ENCODE results near the gene SPART. TPM values are rescaled to one million over a fixed set of nuclear protein-coding genes. Genes with fewer than 3 reads are reported as not detected.

Gene SPART
- polyA plus RNA-seq, 2 of the 4 experiments (the other 2 are of a cell fraction) = 33.9 to 37.0 TPM

DNA sequence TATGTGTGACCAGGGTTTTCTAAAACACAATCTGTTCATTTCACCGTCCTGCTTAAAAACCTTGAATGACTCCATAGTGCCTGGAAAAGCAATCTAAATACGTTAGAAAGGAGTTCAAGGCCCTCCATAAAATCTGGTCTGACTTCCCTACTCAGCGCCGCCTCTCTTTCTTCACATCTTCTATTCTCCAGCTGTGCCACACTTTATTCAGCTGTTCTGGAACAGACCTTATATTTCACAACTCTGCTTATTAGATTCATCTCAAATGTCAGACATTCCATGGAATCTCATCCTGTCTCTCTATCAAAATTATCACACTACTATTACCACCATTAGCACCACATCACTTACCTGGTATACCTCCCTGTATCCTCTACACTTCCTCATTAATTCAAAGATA lies 19.8 kb upstream of the SPART start:
- ATAC-seq (no peak), DNase-seq (ENCODE audit: low read depth in 1 of 2, low spot score in 1 of 2) (no peak), FAIRE-seq (no peak)
- 74% methylated on average over 4 of the region's 4 CpGs for WGBS (ENCODE audit: missing lambda C conversion rate)
- ChIA-PET POLR2A (no interaction called here), CTCF (no interaction called here)
- no peaks in the 10 kb centered on the region for H3K9me3 ChIP-seq
- H3K4me3 ChIP-seq = no peak overlapping the region
- TF ChIP-seq CHD4 (IDR thresholded peaks at IDR 0.05; ENCODE audit: borderline replicate concordance) (no peak), EHMT2 (IDR thresholded peaks at IDR 0.05; ENCODE audit: low read depth) (no peak), PHF8 (IDR thresholded peaks at IDR 0.05; ENCODE audit: borderline replicate concordance, low read depth) (no peak), SREBF2 (IDR thresholded peaks at IDR 0.05) (no peak), MYC (IDR thresholded peaks at IDR 0.05; ENCODE audit: borderline replicate concordance, low read length) (no peak), CBX8 (IDR thresholded peaks at IDR 0.05) (no peak), ESRRA (IDR thresholded peaks at IDR 0.05; ENCODE audit: borderline replicate concordance, low read length) (no peak), RARB (CRISPR knock-in tag; IDR thresholded peaks at IDR 0.05) (no peak), NR3C1 (IDR thresholded peaks at IDR 0.05) (no peak), TFCP2L1 (CRISPR knock-in tag; IDR thresholded peaks at IDR 0.05) (no peak), ZFP36 (IDR thresholded peaks at IDR 0.05; ENCODE audit: borderline replicate concordance, partially characterized antibody) (no peak), HOXB13 (CRISPR knock-in tag; IDR thresholded peaks at IDR 0.05; ENCODE audit: low read depth) (no peak), SMC3 (IDR thresholded peaks at IDR 0.05) (no peak)
- TF ChIP-seq, protein P1, sequence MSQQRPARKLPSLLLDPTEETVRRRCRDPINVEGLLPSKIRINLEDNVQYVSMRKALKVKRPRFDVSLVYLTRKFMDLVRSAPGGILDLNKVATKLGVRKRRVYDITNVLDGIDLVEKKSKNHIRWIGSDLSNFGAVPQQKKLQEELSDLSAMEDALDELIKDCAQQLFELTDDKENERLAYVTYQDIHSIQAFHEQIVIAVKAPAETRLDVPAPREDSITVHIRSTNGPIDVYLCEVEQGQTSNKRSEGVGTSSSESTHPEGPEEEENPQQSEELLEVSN (IDR thresholded peaks at IDR 0.05; ENCODE audit: borderline replicate concordance, low read depth) = no peak
- no peak overlapping the region for H3K27ac ChIP-seq
- no peak overlapping the region for H3K4me2 ChIP-seq
- no peaks in the 10 kb centered on the region for H3K4me1 ChIP-seq

DNA sequence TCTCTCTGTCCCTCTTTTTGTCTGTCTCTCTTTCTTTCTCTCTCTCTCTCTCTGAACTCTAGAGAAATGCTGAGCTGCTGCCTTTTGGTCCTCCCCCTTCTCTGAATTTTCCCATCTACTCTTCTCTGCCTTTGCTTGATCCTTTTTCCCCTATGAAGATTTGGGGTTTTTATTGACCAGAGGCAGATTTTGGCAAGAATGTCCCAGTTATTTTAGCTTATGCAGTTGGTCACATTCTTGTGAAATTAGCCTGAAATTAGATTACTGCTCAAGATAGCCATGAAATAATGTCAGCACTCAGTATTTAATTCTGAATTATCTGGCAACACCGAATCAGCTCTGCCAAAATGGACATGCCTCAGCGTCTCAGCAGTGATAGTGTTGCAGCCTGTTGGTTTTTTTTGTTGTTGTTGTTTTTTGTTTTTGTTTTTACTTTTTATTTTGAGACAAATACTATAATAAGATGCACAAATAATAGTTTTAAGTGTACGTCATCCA lies 17.2 kb upstream of the SPART start:
- CTCF ChIA-PET = interaction anchor here (1.4 kb wide), 1 partner anchor 16 kb away, joined by 5 read pairs; no protein-coding TSS in a partner anchor
- 56% methylated on average over 3 of the region's 3 CpGs for WGBS (ENCODE audit: missing lambda C conversion rate)
- FAIRE-seq (no peak), DNase-seq (ENCODE audit: low read depth in 1 of 2, low spot score in 1 of 2) (no peak), ATAC-seq (no peak)
- Histone ChIP-seq H3K4me1 (no peaks in the 10 kb centered on the region), H3K27ac (no peak overlapping the region), H3K9me3 (no peaks in the 10 kb centered on the region), H3K4me3 (no peak overlapping the region), H3K4me2 (no peak overlapping the region)
- TF ChIP-seq, protein P2, sequence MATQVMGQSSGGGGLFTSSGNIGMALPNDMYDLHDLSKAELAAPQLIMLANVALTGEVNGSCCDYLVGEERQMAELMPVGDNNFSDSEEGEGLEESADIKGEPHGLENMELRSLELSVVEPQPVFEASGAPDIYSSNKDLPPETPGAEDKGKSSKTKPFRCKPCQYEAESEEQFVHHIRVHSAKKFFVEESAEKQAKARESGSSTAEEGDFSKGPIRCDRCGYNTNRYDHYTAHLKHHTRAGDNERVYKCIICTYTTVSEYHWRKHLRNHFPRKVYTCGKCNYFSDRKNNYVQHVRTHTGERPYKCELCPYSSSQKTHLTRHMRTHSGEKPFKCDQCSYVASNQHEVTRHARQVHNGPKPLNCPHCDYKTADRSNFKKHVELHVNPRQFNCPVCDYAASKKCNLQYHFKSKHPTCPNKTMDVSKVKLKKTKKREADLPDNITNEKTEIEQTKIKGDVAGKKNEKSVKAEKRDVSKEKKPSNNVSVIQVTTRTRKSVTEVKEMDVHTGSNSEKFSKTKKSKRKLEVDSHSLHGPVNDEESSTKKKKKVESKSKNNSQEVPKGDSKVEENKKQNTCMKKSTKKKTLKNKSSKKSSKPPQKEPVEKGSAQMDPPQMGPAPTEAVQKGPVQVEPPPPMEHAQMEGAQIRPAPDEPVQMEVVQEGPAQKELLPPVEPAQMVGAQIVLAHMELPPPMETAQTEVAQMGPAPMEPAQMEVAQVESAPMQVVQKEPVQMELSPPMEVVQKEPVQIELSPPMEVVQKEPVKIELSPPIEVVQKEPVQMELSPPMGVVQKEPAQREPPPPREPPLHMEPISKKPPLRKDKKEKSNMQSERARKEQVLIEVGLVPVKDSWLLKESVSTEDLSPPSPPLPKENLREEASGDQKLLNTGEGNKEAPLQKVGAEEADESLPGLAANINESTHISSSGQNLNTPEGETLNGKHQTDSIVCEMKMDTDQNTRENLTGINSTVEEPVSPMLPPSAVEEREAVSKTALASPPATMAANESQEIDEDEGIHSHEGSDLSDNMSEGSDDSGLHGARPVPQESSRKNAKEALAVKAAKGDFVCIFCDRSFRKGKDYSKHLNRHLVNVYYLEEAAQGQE (IDR thresholded peaks at IDR 0.05) = no peak
- POLR2A ChIA-PET = no interaction called here

DNA sequence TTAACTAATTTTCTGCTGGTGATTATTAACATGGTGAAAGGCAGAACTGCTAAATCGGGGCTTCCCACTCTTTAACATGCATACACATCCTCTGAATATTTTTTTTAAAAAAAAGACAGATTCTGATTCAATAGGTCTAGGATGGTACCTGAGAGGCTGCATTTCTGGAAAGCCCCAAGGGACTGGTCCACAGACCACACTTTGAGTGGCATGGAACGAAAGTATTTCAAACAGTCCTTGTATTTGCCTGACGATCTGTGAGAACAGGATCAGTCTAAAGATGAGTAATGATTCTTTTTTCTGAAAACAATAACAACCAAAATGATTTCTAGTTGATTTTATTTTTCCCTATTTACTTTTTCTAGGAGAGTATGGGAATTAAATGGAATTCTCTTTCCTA lies 16.7 kb upstream of the SPART start:
- H3K27ac ChIP-seq = no peak overlapping the region

More for the DNA sequence above, 16.7 kb upstream of the SPART start:
- no peak for ATAC-seq
- no peak overlapping the region for H3K4me2 ChIP-seq
- H3K9me3 ChIP-seq = no peaks in the 10 kb centered on the region
- WGBS (ENCODE audit: missing lambda C conversion rate) = 27% methylated on average over 3 of the region's 3 CpGs
- CTCF ChIA-PET = interaction anchor here (1.4 kb wide), 1 partner anchor 16 kb away, joined by 5 read pairs; no protein-coding TSS in a partner anchor
- DNase-seq (ENCODE audit: low read depth in 1 of 2, low spot score in 1 of 2) = no peak
- no peaks in the 10 kb centered on the region for H3K4me1 ChIP-seq
- TF ChIP-seq JUNB (IDR thresholded peaks at IDR 0.05) = no peak
- TF ChIP-seq CHD4 (IDR thresholded peaks at IDR 0.05; ENCODE audit: borderline replicate concordance) = no peak
- no peak for TF ChIP-seq CBX8 (IDR thresholded peaks at IDR 0.05)
- no peak for TF ChIP-seq BHLHE40 (IDR thresholded peaks at IDR 0.05; ENCODE audit: low read depth, low read length)
- TF ChIP-seq, protein P3, sequence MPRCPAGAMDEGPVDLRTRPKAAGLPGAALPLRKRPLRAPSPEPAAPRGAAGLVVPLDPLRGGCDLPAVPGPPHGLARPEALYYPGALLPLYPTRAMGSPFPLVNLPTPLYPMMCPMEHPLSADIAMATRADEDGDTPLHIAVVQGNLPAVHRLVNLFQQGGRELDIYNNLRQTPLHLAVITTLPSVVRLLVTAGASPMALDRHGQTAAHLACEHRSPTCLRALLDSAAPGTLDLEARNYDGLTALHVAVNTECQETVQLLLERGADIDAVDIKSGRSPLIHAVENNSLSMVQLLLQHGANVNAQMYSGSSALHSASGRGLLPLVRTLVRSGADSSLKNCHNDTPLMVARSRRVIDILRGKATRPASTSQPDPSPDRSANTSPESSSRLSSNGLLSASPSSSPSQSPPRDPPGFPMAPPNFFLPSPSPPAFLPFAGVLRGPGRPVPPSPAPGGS (IDR thresholded peaks at IDR 0.05) = no peak
- TF ChIP-seq, protein P4, sequence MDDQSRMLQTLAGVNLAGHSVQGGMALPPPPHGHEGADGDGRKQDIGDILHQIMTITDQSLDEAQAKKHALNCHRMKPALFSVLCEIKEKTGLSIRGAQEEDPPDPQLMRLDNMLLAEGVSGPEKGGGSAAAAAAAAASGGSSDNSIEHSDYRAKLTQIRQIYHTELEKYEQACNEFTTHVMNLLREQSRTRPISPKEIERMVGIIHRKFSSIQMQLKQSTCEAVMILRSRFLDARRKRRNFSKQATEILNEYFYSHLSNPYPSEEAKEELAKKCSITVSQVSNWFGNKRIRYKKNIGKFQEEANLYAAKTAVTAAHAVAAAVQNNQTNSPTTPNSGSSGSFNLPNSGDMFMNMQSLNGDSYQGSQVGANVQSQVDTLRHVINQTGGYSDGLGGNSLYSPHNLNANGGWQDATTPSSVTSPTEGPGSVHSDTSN (IDR thresholded peaks at IDR 0.05) = no peak
- TF ChIP-seq, protein P5, sequence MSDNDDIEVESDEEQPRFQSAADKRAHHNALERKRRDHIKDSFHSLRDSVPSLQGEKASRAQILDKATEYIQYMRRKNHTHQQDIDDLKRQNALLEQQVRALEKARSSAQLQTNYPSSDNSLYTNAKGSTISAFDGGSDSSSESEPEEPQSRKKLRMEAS (IDR thresholded peaks at IDR 0.05) = no peak
- TF ChIP-seq CHD2 (IDR thresholded peaks at IDR 0.05; ENCODE audit: low read length, partially characterized antibody) = no peak
- no peak for TF ChIP-seq ZNF302 (CRISPR knock-in tag; IDR thresholded peaks at IDR 0.05)
- no peak for FAIRE-seq
- no peak overlapping the region for H3K4me3 ChIP-seq
- POLR2A ChIA-PET = no interaction called here
